ENCODE data around the gene TMEM123.

Gene TMEM123

DNA sequence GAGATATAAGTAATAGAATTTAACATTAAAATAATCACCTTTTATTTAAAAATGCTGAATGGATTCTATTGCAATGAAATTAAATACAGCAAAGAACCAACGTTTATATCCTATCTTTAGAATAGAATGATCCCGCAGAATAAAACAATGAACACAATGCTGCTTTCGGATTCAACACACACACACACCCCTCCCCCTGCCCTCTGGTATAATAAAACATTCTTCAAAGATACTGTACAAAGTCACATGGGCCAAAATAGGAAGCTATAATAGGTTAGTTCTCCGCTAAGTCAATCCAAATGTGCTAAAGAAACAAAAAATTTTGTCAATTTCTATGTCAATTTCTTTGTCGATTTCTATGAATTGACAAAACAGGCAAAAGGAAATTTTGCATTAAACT lies 47.1 kb downstream of the TMEM123 start:
- intact Hi-C loops (cut with DNase I), result no loop called here
- no peak for DNase-seq

DNA sequence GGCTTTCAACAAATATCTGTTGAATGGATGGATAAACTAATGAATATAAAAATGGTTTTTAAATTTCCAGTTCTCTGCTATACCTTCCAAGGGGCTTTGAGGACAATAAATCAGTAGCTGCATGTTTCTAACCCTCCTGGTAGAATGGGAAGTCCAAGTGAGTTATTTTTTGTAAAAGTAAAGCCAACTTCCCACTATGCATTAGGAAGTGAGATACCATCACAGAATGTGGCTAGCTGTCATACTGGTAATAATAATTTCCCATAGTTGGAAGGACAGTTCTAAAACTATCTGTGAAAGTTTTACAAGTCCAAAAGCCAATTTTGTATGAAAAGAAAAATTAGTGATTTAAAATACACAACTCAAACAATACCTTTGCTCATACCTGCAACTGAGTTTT lies 50.0 kb downstream of the TMEM123 start:
- no peak for DNase-seq
- intact Hi-C loops (cut with DNase I), result no loop called here

DNA sequence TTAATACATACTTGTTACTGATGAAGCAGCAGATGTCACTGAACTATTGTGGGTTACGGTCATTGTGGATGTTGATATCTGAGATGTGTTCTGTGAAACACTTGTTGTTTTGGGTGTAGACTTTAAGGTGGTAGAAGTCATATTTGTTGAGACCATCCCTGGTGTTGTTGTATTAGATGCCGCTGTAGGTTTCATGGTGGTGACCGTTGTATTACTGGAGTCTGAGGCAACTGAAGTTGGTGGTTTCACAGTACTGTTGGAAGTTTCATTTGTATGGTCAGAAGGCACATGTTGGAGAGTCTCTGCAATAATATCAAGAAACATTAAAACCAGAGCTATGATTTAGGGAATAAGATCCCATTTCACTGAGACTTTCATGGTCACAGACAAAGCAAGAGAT lies 50.7 kb downstream of the TMEM123 start:
- no peak for DNase-seq
- intact Hi-C loops (cut with DNase I), result no loop called here

DNA sequence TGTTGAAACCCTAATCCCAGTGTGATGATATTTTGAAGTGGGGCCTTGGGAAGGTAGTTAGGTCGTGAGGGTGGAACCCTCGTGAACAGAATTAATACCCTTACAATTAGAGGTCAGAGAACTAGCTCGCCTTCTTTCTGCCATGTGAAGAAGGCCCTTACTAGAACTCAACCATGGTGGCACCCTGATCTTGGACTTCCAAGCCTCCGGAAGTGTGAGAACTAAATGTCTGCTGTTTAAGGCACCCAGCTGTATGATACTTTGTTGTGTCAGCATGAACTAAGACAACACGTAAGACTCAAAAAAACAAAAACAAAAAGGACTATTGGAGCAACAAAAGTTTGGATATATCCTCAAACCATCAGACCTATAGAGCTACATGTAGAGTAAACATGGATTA lies 52.0 kb downstream of the TMEM123 start:
- intact Hi-C loops (cut with DNase I), result no loop called here
- no peak for DNase-seq

GRCh38 chr11:102399189-102399588 lies 53.4 kb downstream of the TMEM123 start:
- DNase-seq, result no peak
- intact Hi-C loops (cut with DNase I), result no loop called here

DNA sequence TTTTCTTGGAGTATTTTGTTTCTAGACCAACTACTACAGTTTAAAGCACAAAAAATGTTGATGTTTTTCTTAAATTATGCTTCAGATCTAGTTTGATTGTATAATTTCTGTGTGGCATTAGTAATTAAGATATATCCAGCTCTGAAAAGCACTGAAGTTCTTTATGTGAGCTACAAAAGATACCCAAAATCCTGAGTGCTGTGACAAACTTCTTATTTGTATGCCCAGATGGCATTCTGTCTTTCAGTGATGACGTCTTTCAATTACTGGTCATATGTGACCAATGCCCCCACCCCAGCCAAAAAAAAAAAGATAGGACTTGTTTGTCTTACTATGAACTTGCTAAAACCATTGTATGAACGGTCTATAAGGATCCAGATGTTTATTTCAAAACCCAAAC lies 54.3 kb downstream of the TMEM123 start:
- DNase-seq, result no peak
- intact Hi-C loops (cut with DNase I), result no loop called here

DNA sequence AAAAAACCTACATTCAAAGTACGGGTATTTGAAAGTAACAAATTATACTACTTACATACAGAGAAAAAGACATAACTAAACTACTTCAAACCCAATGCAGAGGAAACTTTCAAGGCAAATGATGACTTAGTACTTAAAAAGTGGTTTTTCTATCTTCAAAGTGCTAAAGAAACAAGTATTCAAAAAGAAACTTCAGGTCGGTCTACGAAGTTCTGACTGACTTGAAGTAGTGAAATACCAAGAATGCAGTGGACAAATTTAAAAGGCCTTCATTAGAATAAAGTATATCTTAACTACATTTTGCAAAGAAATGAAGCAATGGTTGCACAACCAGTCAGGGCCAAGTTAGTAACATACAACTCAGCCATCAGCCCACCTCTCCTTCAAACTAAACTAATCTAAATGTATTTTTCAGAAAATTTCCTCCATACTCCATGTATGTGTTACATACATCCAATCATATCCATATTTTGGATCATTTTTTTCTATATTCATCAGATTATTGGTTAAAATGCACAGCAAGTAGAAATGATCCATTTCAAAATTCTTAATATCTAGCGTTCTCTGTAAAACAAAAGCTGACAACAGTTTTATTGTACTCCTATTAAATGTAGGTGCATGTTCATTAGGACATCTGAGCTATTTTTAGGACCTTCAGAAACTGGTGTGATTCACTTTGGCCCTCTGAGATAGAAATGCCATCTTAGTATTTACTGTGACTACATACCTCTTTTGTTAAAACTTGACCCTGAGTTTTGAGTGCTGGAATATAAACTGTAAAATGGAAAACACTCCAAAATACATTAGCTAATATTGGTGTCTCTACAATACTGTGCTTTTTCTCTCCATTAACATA lies 55.6 kb downstream of the TMEM123 start:
- intact Hi-C loops (cut with DNase I), result no loop called here
- no peak for DNase-seq

DNA sequence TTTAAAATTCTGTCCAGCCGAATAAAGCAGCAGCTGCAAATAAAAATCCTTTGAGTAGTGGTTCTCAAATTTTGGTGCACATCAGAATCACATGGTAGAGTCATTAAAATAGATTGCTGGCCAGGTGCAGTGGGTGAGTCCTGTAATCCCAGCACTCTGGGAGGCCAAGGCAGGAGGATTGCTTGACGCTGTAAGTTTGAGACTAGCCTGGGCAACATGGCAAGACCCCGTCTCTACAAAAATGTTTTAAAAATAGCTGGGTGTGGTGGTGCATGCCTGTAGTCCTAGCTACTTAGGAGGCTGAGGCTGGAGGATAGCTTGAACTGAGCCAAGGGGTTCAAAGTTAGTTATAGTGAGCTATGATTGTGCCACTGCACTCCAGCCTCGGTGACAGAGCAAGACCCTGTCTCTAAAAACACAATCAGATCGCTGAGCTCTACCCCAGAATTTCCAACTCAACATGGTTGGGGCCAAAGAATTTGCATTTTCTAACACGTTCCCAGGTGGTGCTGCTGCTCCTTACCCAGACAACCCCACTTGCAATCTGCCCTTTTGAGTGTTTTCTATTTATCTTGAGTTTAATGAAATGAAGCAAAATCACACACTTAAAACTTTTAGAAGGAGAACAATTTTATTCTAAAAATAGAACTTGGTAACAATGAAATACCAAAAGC lies 56.7 kb downstream of the TMEM123 start:
- intact Hi-C loops (cut with DNase I), result no loop called here
- no peak for DNase-seq

DNA sequence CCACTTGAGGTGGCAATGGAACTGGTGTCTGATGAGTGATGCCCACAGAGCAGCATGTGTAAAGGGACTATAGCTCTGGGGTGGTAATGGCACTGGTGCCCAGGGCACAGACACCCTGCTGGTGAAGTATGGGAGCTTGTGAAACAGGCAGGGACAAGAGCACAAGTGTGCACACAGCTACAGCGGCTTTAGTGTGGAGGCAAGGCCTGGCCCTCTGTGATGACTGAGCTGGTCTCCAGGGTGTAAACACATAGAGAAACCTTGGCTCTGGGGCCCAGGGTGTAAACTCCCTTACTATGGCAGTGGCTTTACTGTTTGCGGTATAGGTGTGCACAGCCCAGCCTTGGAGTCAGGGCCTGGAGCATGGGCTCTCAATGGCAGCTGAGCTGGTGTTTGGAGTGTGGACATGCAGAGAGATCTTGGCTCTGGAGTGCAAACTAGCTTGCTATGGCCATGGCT lies 59.3 kb downstream of the TMEM123 start:
- intact Hi-C loops (cut with DNase I), result no loop called here
- peak in 1 of 10 donors; percentile 55 for DNase-seq

- peak in 1 of 10 donors; percentile 57 for DNase-seq
- intact Hi-C loops (cut with DNase I), result no loop called here
Measured at GRCh38 chr11:102391549-102392237, 60.9 kb downstream of the TMEM123 start.

- intact Hi-C loops (cut with DNase I), result loop anchor here (1.0 kb wide), 2 partner anchors 60 to 104 kb away; no protein-coding TSS in a partner anchor
- DNase-seq, result peak in 9 of 10 donors; percentile 33 to 94 (median 75)
Measured at GRCh38 chr11:102390667-102391465, 61.7 kb downstream of the TMEM123 start.

DNA sequence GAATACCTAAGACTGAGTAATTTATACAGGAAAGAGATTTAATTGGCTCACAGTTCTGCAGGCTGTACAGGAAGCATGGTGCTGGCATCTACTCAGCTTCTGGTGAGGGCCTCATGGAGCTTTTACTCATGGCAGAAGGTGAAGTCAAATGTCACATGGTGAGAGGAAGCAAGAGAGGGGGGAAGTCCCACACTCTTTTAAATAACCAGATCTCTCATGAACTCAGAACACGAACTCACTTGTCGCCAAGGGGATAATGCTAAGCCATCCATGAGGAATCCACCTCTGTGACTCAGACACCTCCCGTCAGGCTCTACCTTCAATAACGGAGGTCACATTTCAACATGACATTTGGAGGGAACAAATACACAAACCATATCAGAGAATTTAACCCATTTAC lies 63.3 kb downstream of the TMEM123 start:
- DNase-seq, result no peak
- intact Hi-C loops (cut with DNase I), result no loop called here

DNA sequence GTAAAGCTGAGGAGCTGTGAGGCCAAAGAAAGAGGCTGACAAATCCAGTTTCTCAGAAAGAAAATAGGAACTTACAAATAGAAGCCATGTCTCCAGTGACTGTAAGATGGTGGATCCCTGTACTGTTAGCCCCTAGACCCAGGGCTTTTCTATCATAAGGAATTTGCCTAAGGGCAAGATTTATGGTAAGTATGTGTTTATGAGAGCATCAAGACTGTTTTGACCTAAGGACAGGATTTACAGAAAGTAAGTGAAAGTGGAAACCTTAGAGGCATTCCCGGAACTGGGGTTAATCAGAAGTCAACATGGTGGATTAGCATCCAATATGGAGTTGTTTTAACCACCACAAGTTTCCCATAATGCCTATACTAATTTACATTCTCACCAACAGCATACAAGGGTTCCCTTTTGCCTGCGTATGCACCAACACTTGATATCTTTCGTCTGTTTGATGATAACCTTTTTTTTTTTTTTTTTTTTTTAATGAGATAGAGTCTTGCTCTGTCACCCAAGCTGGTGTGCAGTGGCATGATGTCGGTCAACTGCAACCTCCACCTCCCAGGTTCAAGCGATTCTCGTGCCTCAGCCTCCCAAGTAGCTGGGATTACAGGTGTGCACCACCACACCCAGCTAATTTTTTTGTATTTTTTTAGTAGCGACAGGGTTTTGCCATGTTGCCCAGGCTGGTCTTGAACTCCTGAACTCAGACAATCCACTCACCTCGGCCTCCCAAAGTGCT lies 65.4 kb downstream of the TMEM123 start:
- intact Hi-C loops (cut with DNase I), result no loop called here
- no peak for DNase-seq

DNA sequence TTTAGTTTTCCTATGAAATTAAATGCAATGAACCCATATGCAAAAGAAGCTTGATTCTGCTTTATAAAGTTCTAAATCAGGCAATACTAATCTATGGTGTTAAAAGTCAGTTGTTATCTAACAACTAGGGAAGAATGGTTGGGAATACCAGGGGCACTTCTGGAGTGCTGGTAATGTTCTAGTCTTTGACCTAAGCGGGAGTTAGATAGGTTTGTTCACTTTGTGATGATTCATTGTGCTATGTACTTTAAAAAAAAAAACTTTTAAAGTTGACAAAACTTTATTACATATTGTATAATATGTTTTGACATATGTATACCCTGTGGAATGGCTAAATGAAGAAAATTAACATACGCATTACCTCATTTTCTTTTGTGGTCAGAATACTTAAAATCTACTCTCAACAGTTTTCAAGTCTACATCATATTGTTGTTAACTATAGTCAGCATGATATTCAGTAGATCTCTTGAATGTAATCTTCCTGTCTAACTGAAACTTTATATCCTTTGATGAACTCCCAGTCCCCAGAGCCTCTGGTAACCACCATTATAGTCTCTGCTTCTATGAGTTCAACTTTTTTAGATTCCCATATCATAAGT lies 66.3 kb downstream of the TMEM123 start:
- intact Hi-C loops (cut with DNase I), result no loop called here
- no peak for DNase-seq

- peak in 1 of 10 donors; percentile 57 for DNase-seq
- intact Hi-C loops (cut with DNase I), result no loop called here
Measured at GRCh38 chr11:102385085-102386007, 67.2 kb downstream of the TMEM123 start.

DNA sequence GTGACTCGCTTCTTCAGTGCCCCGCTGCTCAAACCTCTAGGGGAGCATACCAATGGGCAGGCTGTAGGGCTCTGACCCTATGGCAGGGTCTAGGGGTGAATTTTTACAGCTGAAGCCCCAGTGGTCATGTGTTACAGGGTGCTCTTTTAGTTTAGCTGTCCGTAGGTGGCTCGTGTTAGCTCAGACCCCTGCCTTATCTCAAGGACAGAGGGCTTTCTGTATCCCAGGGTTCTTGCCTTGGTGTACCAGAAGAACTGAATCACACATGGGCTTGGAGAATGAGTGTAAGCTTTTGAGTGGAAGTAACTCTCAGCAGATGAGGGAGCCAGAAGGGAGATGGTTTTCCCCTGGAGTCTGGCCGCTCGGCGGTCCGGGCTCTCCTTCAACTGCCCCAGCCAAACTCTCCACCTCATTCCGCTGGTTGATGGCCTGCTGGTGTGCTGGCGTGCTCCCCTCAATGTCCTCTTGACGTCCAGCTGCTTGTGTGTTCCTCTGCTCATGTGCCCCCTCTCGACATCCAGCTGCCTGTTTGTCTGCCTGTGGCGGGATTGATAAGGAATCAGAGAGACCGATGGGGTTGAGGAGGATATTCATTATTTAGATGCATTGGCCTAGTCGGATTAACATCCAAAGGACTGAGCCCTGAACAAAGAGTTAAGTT lies 68.0 kb downstream of the TMEM123 start:
- intact Hi-C loops (cut with DNase I), result no loop called here

GRCh38 chr11:102383839-102384238 lies 68.7 kb downstream of the TMEM123 start:
- DNase-seq, result no peak
- intact Hi-C loops (cut with DNase I), result no loop called here

More for the DNA sequence above, 68.0 kb downstream of the TMEM123 start:
- DNase-seq, result peak in 1 of 10 donors; percentile 43

DNA sequence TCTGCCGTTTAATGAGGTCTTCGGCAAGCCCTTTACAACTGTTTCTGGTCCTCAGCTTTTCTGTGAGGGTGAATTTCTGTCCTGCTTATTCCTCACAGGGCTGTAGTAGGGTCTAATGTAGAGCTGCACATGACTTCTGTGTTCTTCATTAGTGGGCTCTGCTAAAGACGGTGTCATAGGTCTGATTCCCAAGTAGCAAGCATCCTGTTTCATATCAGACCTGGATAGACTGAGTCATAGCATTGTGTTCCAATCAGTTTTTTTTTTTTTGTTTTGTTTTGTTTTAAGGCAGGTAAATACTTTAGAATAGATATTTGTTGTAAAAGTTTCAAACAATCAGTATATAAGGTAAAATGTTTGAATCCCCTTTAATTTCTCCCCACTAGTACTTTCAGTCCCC lies 70.2 kb downstream of the TMEM123 start:
- intact Hi-C loops (cut with DNase I), result no loop called here
- DNase-seq, result no peak

Data from posterior cingulate gyrus (tissue), 11 donors.